ENCODE results near the gene WASL. TPM values are rescaled to one million over a fixed set of nuclear protein-coding genes. Genes with fewer than 3 reads are reported as not detected.
"Not testable (repeated sequence)": the region's sequence is repeated elsewhere in the genome, so short reads cannot be mapped to it uniquely, and the experiment has no call there.

WASL gene
- polyA plus RNA-seq, 1 donor from 2014 or later: 2.8 TPM

DNA sequence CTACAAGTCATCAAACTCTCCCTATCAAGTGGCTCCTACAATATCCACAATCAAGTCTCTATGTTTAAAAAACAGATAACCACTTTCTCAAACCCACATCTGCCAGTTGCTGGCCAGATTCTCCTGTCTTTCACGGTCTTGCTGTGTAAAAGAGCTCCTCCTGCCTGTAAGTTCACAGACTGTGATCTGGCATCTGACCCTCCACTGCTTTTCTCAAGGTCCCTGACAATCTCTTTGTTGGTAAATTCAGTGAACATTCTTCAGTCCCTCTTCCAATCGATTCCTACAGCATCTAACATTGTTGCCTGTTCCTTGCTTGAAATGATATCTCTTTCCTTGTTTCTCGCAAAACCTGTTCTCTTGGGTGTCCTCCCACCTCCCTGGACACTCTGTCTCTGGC, 111.6 kb downstream of the WASL start:
- H3K9me3 Mint-ChIP-seq: peaks cover 0 to 2% (median 0%) of the 10 kb centered on the region in 3 donors
- no peak overlapping the region for H3K27ac Mint-ChIP-seq
- H3K4me3 Mint-ChIP-seq: no peak overlapping the region
- peaks cover 0 to 1% (median 0%) of the 10 kb centered on the region in 3 donors for H3K4me1 Mint-ChIP-seq
- no peaks in the 10 kb centered on the region for H3K36me3 Mint-ChIP-seq
- peaks cover 13% of the 10 kb centered on the region for H3K27me3 Mint-ChIP-seq

GRCh38 chr7:123635551-123636359, 113.0 kb downstream of the WASL start:
- Mint-ChIP-seq H3K4me3 (no peak overlapping the region), H3K4me1 (peaks cover 0 to 1% (median 0%) of the 10 kb centered on the region in 3 donors), H3K27ac (no peak overlapping the region), H3K36me3 (no peaks in the 10 kb centered on the region), H3K27me3 (peaks cover 16% of the 10 kb centered on the region), H3K9me3 (peaks cover 0 to 2% (median 0%) of the 10 kb centered on the region in 3 donors)

GRCh38 chr7:123634011-123634573, 114.7 kb downstream of the WASL start:
- not testable (repeated sequence) for H3K27ac Mint-ChIP-seq, H3K9me3 Mint-ChIP-seq, H3K36me3 Mint-ChIP-seq

GRCh38 chr7:123633553-123633952, 115.2 kb downstream of the WASL start:
- H3K27ac Mint-ChIP-seq: no peak overlapping the region
- peaks cover 0 to 2% (median 0%) of the 10 kb centered on the region in 3 donors for H3K9me3 Mint-ChIP-seq
- H3K36me3 Mint-ChIP-seq: no peaks in the 10 kb centered on the region
- H3K4me3 Mint-ChIP-seq: no peak overlapping the region
- H3K4me1 Mint-ChIP-seq: peaks cover 0 to 1% (median 0%) of the 10 kb centered on the region in 3 donors
- peaks cover 11% of the 10 kb centered on the region for H3K27me3 Mint-ChIP-seq

More at GRCh38 chr7:123634011-123634573, 114.7 kb downstream of the WASL start:
- not testable (repeated sequence) for H3K4me1 Mint-ChIP-seq, H3K4me3 Mint-ChIP-seq
- peaks cover 13% of the 10 kb centered on the region for H3K27me3 Mint-ChIP-seq

- Mint-ChIP-seq H3K36me3 (no peaks in the 10 kb centered on the region), H3K9me3 (peaks cover 0 to 2% (median 0%) of the 10 kb centered on the region in 3 donors)
Observed at GRCh38 chr7:123632808-123633207, 116.0 kb downstream of the WASL start.

More at GRCh38 chr7:123632808-123633207, 116.0 kb downstream of the WASL start:
- Mint-ChIP-seq H3K4me3 (no peak overlapping the region), H3K27ac (no peak overlapping the region), H3K27me3 (peaks cover 10% of the 10 kb centered on the region), H3K4me1 (peaks cover 0 to 1% (median 0%) of the 10 kb centered on the region in 3 donors)

Other genes with a start within 250 kb of the WASL start
- not detected for gene IQUB, start 214.4 kb downstream of the WASL start, polyA plus RNA-seq
- 77.9 TPM for gene NDUFA5, start 191.2 kb downstream of the WASL start, polyA plus RNA-seq
- not detected for gene ASB15, start 147.2 kb downstream of the WASL start, polyA plus RNA-seq
- gene LMOD2, start 93.1 kb downstream of the WASL start, polyA plus RNA-seq: not detected
- gene HYAL4, start 96.2 kb upstream of the WASL start, polyA plus RNA-seq: not detected
- gene SPAM1, start 176.2 kb upstream of the WASL start, polyA plus RNA-seq: not detected